GM12872 (cell line): Measurements from ENCODE around the gene C15orf39.

Source experiments
- CTCF ChIP-seq: IDR thresholded peaks from 3 replicates; pipeline ENCODE4 v1.5.1; 2011; ENCODE audit warnings: low read depth, mild to moderate bottlenecking, low read length, moderate library complexity; ENCODE audit not compliant: insufficient read depth

Gene C15orf39

GRCh38 chr15:75194397-75194796 is 7.3 kb upstream of the C15orf39 start:
- TF ChIP-seq CTCF, result no peak

- no peak for TF ChIP-seq CTCF
These were observed 6.4 kb upstream of the C15orf39 start for GRCh38 chr15:75195122-75195765.

- no peak for TF ChIP-seq CTCF
These were observed 5.9 kb upstream of the C15orf39 start for GRCh38 chr15:75195766-75196241.

GRCh38 chr15:75197062-75197630 is 4.5 kb upstream of the C15orf39 start:
- TF ChIP-seq CTCF, result no peak

GRCh38 chr15:75198560-75199356 is 2.9 kb upstream of the C15orf39 start:
- no peak for TF ChIP-seq CTCF

GRCh38 chr15:75199357-75199940 is 2.2 kb upstream of the C15orf39 start:
- no peak for TF ChIP-seq CTCF

- no peak for TF ChIP-seq CTCF
These were observed 1.3 kb upstream of the C15orf39 start for GRCh38 chr15:75200391-75200764.
